Common myeloid progenitor, CD34-positive (primary cell): ENCODE results near the gene ZNF768.
A peak's percentile ranks its signal among the peaks of the same experiment; 100 is the strongest.

ENCODE experiments used
- CTCF ChIA-PET: fragments of 350-600 bp; sonication (Branson Sonifier 250); formaldehyde crosslinking; loops from one replicate; lab custom pipeline; 2021; ENCODE audit warnings: antibody characterized with exemption; lab: Charles Lee
- POLR2A ChIA-PET: fragments of 350-600 bp; sonication (Branson Sonifier 250); formaldehyde crosslinking; loops from one replicate; lab custom pipeline; 2021; ENCODE audit warnings: antibody characterized with exemption; lab: Charles Lee
- DNase-seq, 3 donors: peaks; one replicate each; pipeline versions ENCODE4 v3.0.0 to v3.0.0-alpha.2; 2013
- H3K27ac ChIP-seq, 2 experiments: 1 replicate in 1 of 2; 2 replicates in 1 of 2; pipeline ENCODE4 v1.7.0; 2013; ENCODE audit warnings: inconsistent platforms in 2 of 2, low read length in 2 of 2, mild to moderate bottlenecking in 2 of 2, low read depth in 1 of 2, moderate library complexity in 1 of 2; ENCODE audit not compliant: severe bottlenecking in 2 of 2, insufficient read depth in 1 of 2, poor library complexity in 1 of 2
- H3K27me3 ChIP-seq, 5 experiments: replicated peaks in 2 of 5; 1 replicate in 3 of 5; 2 replicates in 2 of 5; pipeline versions ENCODE4 v1.6.1 to v1.7.0; 2013; ENCODE audit warnings: low read length in 4 of 5, mild to moderate bottlenecking in 2 of 5, moderate library complexity in 2 of 5, inconsistent platforms in 1 of 5; ENCODE audit not compliant: insufficient read depth in 5 of 5, control insufficient read depth in 4 of 5
- H3K36me3 ChIP-seq, 4 experiments: 1 replicate in 2 of 4; 2 replicates in 2 of 4; pipeline versions ENCODE4 v1.6.1 to v1.7.0; 2013; ENCODE audit warnings: low read length in 3 of 4, control low read depth in 1 of 4, mild to moderate bottlenecking in 1 of 4; ENCODE audit not compliant: control insufficient read depth in 4 of 4, insufficient read depth in 4 of 4
- H3K4me1 ChIP-seq, 4 experiments: 1 replicate in 3 of 4; 2 replicates in 1 of 4; pipeline versions ENCODE4 v1.6.1 to v1.7.1; 2013; ENCODE audit warnings: low read length in 3 of 4, mild to moderate bottlenecking in 3 of 4, control low read depth in 1 of 4, inconsistent platforms in 1 of 4, moderate library complexity in 1 of 4; ENCODE audit not compliant: control insufficient read depth in 4 of 4, insufficient read depth in 4 of 4; ENCODE audit errors: control extremely low read depth in 1 of 4
- H3K4me3 ChIP-seq, 7 experiments: 1 replicate in 4 of 7; 2 replicates in 3 of 7; pipeline versions ENCODE4 v1.5.1 to v1.7.0; 2013; ENCODE audit warnings: mild to moderate bottlenecking in 7 of 7, low read length in 6 of 7, moderate library complexity in 6 of 7, inconsistent platforms in 2 of 7, low read depth in 2 of 7, control low read depth in 1 of 7; ENCODE audit not compliant: insufficient read depth in 4 of 7, control insufficient read depth in 1 of 7; ENCODE audit errors: extremely low read depth in 1 of 7
- H3K9me3 ChIP-seq, 5 experiments: 1 replicate in 4 of 5; 2 replicates in 1 of 5; pipeline versions ENCODE4 v1.6.1 to v1.7.1; 2013; ENCODE audit warnings: low read length in 4 of 5, mild to moderate bottlenecking in 2 of 5, inconsistent platforms in 1 of 5, low read depth in 1 of 5, moderate library complexity in 1 of 5; ENCODE audit not compliant: control insufficient read depth in 4 of 5, insufficient read depth in 2 of 5; ENCODE audit errors: control extremely low read depth in 1 of 5
- WGBS: methylation state at CpG from one replicate; pipeline ENCODE4 v1.1.5; 2013; ENCODE audit not compliant: insufficient coverage; 5-methylcytosine and 5-hydroxymethylcytosine counted together

Gene ZNF768

DNA sequence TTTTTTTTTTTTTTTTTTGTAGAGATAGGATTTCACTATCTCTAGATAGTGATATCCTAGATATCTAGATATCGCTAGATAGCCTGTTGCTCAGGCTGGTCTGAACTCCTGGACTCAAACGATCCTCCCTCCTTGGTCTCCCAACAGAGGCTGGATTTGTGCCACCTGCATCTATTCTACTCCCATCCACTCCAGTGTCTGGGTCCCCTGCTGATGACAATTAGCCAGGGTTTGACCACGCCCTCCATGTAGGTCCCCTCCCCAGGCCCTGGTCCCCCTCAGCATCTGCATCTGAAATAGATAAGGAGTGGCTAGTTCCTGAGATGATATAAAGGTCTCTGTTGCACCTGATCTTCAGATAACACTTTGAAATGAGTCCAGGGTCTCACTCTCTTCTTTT, 42.9 kb upstream of the ZNF768 start:
- ChIA-PET POLR2A (no interaction called here), CTCF (interaction anchor here (1.2 kb wide), 1 partner anchor 33 kb away, joined by 4 read pairs; no protein-coding TSS in a partner anchor)
- Histone ChIP-seq H3K36me3 (no peaks in the 10 kb centered on the region), H3K4me3 (no peak overlapping the region), H3K4me1 (peaks cover 7 to 57% (median 36%) of the 10 kb centered on the region in 4 experiments), H3K27ac (no peak overlapping the region), H3K9me3 (no peaks in the 10 kb centered on the region), H3K27me3 (no peaks in the 10 kb centered on the region)
- 100% methylated on average over 2 of the region's 3 CpGs for WGBS
- no peak for DNase-seq

DNA sequence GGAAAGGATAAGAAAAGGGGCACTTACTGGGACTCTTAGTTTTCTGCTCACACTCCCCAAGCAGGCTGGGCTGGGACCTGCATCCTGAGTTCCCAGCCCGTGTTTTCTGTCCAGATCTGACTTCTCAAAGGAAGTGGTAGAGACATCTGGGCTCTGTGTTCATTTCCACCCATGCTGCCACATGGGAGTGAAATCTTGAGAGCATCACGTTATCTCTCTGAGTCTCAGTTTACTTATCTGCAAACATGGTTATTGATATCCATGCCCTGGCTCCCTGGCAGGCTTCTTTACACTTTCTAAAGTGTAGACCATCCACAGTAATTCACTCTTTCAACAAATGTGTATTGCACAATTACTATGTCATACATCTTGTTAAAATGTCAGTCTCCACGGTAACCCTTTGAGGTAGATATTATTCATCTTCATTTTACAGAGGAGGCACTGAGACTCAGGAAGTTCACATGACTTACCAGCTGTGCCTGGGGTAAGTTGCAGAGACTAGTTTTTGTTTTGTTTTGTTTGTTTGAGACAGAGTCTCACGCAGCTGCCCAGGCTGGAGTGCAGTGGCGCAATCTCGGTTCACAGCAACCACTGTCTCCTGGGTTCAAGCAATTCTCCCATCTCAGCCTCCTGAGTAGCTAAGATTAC, 41.7 kb upstream of the ZNF768 start:
- H3K9me3 ChIP-seq: no peaks in the 10 kb centered on the region
- POLR2A ChIA-PET: interaction anchor here (1.3 kb wide), 1 partner anchor 33 kb away, joined by 3 read pairs; no protein-coding TSS in a partner anchor
- 18% methylated on average over 3 of the region's 6 CpGs for WGBS
- no peaks in the 10 kb centered on the region for H3K36me3 ChIP-seq
- peak overlapping the region; percentile 22 to 72 for H3K27ac ChIP-seq
- no peaks in the 10 kb centered on the region for H3K27me3 ChIP-seq
- peak; percentile 62 to 94 (median 90) for DNase-seq
- CTCF ChIA-PET: interaction anchor here (1.2 kb wide), 2 partner anchors 18 to 32 kb away, joined by 4 read pairs; partner anchors contain the start of gene ZNF785
- H3K4me3 ChIP-seq: peak overlapping the region in 3 of 7 experiments; percentile 4 to 36 (median 7)
- H3K4me1 ChIP-seq: peaks cover 7 to 56% (median 36%) of the 10 kb centered on the region in 4 experiments

DNA sequence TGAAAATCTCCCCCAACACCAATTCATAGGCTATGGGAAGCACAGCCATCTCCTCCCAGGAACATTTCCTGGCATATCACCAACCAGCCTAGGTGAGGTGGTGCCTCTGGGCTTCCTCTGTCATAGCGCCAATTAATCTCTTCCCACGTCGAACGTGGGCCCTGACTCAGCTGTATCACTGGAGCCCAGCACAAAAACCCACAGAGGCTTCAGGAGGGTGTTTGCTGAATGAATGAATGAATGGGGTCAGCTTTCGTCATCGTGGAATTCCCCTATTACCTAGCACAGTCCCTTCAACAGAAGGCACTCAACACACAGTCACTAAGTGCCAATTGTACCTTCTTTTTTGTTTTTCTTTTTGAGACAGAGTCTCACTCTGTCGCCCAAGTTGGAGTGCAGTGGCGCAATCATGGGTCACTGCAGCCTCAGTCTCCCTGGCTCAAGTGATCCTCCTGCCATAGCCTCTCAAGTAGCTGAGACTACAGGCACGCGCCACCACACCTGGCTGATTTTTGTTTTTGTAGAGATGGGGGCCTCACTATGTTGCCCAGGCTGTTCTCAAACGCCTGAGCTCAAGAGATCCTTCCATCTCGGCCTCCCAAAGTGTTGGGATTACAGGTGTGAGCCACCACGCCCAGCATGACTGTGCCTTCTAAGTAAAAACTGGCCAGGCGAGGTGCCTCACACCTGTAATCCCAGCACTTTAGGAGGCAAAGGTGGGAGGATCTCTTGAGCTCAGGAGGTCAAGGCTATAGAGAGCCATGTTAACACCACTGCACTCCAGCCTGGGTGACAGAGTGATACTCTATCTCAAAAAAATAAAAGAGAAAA, 41.0 kb upstream of the ZNF768 start:
- CTCF ChIA-PET: interaction anchor here (0.9 to 1.2 kb wide), 2 partner anchors 9 to 18 kb away, joined by 3 to 4 read pairs; partner anchors contain the start of genes ZNF764 and ZNF785
- no peaks in the 10 kb centered on the region for H3K27me3 ChIP-seq
- POLR2A ChIA-PET: interaction anchor here (1.3 kb wide), 1 partner anchor 32 kb away, joined by 3 read pairs; no protein-coding TSS in a partner anchor
- no peaks in the 10 kb centered on the region for H3K36me3 ChIP-seq
- H3K4me3 ChIP-seq: peak overlapping the region in 1 of 7 experiments; percentile 7
- WGBS: 99% methylated on average over 8 of the region's 14 CpGs
- peak overlapping the region; percentile 22 to 72 for H3K27ac ChIP-seq
- peak in 2 of 3 donors; percentile 77 to 78 for DNase-seq
- H3K9me3 ChIP-seq: no peaks in the 10 kb centered on the region
- H3K4me1 ChIP-seq: peaks cover 5 to 48% (median 32%) of the 10 kb centered on the region in 4 experiments

DNA sequence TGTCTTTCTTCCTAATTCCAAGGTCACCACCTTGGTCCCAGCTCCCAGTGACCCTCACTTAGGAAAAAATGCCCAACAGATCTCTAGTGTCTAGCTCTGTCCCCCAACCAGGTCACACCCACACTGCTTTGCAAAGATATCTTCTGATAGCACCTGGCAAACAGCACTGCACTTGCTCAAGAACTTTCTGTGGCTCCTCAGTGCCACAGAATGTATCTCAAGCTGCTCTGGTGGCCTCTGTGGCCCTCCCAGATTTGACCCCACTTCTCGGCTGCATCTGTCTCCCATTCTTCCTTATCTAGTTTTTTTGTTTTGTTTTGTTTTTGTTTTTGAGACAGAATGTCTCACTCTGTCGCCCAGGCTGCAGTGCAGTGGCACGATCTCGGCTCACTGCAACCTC, 40.2 kb upstream of the ZNF768 start:
- H3K4me1 ChIP-seq: peaks cover 3 to 45% (median 29%) of the 10 kb centered on the region in 4 experiments
- no peak overlapping the region for H3K27ac ChIP-seq
- POLR2A ChIA-PET: no interaction called here
- no peak overlapping the region for H3K4me3 ChIP-seq
- CTCF ChIA-PET: interaction anchor here (0.8 to 1.5 kb wide), 6 partner anchors 8 to 135 kb away, joined by 3 to 6 read pairs (median 4); partner anchors contain the start of gene ZNF764
- DNase-seq: no peak
- 100% methylated on average over 3 of the region's 4 CpGs for WGBS
- no peaks in the 10 kb centered on the region for H3K36me3 ChIP-seq
- H3K9me3 ChIP-seq: no peaks in the 10 kb centered on the region
- no peaks in the 10 kb centered on the region for H3K27me3 ChIP-seq

DNA sequence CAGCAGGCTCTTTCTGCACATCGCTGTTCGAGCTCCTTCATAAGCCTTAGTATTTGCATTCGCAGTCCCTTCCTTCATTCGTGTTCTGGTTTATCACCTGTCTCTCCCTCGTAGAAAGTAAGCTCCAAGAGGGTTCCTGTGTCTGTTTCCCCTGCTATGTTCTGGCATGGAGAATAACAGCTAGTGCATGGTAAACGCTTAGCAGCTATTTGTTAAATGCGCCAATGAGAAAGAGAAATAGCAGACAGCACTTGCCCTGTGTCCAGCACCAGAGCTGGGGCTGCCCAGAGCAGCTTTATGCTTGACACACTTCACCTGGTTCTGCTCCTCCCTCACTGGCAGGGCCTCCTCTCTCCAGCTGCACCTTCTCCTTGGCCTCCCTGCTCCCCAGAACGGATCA, 39.6 kb upstream of the ZNF768 start:
- CTCF ChIA-PET: interaction anchor here (0.5 to 1.5 kb wide), 7 partner anchors 32 to 135 kb away, joined by 3 to 6 read pairs (median 4); partner anchors contain the start of gene PRR14

DNA sequence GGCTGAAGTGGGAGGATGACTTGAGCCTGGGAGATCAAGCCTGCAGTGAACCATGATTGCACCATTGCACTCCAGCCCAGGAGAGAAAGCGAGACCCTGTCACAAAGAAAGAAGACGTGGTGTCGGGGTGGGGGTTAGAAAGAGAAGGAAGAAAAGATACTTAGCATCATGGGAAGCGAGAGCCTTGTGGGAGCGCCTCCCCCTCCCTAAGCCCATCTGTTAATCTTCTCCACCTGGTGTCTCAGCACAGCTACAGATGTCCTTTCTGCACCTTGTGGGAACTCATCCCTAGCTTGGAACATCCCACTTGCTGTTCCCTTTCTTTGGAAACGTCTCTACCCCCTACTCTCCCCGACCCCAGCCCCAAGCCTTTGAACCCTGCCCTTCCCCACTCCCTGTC, 39.2 kb upstream of the ZNF768 start:
- Histone ChIP-seq H3K4me3 (no peak overlapping the region), H3K9me3 (no peaks in the 10 kb centered on the region), H3K27ac (no peak overlapping the region), H3K4me1 (peaks cover 3 to 41% (median 31%) of the 10 kb centered on the region in 4 experiments), H3K27me3 (no peaks in the 10 kb centered on the region), H3K36me3 (no peaks in the 10 kb centered on the region)
- ChIA-PET POLR2A (no interaction called here), CTCF (interaction anchor here (0.5 to 1.5 kb wide), 6 partner anchors 32 to 136 kb away, joined by 3 to 6 read pairs (median 4); partner anchors contain the start of gene PRR14)
- no peak for DNase-seq
- 72% methylated on average over 3 of the region's 7 CpGs for WGBS

More for the DNA sequence above, 39.6 kb upstream of the ZNF768 start:
- Histone ChIP-seq H3K27me3 (no peaks in the 10 kb centered on the region), H3K4me1 (peaks cover 3 to 45% (median 33%) of the 10 kb centered on the region in 4 experiments), H3K4me3 (no peak overlapping the region), H3K9me3 (no peaks in the 10 kb centered on the region), H3K27ac (no peak overlapping the region), H3K36me3 (no peaks in the 10 kb centered on the region)
- POLR2A ChIA-PET: no interaction called here
- 96% methylated on average over 8 of the region's 8 CpGs for WGBS
- no peak for DNase-seq
